Breast epithelium (tissue), 3 donors: Measurements from ENCODE around the gene S100A10.

ENCODE experiments used
- POLR2A ChIP-seq: fragments of 450-650 bp; IDR thresholded peaks from one replicate; pipeline ENCODE4 v1.6.1; 2016; ENCODE audit warnings: antibody characterized with exemption, mild to moderate bottlenecking, moderate library complexity
- POLR2AphosphoS5 ChIP-seq, 3 donors: sonication (generic); formaldehyde crosslinking; IDR thresholded peaks; one replicate each; pipeline ENCODE4 v1.6.1; 2017; ENCODE audit warnings: antibody characterized with exemption in 3 of 3
- TF ChIP-seq, protein P1 (sequence below), 3 donors: fragments of 450-650 bp; IDR thresholded peaks; one replicate each; pipeline ENCODE4 v1.5.1; 2016 to 2017; ENCODE audit warnings: antibody characterized with exemption in 3 of 3, mild to moderate bottlenecking in 3 of 3, moderate library complexity in 3 of 3

DNA sequence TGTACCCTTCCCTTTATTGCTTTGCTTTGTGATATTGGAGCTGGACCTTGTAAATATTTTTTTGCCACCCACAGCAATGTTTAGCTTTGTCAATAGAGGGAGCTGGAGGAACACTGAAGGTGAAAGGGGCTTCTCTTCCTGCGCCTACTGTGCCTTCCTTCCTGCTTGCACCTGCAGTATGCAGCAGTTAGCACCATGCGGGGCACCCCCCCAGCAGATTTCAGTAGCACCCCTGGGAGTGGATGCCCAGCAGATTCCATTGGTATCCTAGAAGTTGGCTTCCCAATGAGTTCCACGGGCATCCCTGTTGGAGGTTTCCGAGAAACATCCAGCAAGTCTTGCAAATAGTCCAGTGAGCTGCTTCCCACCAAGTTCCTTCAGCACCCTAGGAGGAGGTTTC is 25.6 kb downstream of the S100A10 start:
- TF ChIP-seq POLR2A (no peak), POLR2AphosphoS5 (IDR thresholded peaks at IDR 0.05) (no peak)
- TF ChIP-seq, protein P1, sequence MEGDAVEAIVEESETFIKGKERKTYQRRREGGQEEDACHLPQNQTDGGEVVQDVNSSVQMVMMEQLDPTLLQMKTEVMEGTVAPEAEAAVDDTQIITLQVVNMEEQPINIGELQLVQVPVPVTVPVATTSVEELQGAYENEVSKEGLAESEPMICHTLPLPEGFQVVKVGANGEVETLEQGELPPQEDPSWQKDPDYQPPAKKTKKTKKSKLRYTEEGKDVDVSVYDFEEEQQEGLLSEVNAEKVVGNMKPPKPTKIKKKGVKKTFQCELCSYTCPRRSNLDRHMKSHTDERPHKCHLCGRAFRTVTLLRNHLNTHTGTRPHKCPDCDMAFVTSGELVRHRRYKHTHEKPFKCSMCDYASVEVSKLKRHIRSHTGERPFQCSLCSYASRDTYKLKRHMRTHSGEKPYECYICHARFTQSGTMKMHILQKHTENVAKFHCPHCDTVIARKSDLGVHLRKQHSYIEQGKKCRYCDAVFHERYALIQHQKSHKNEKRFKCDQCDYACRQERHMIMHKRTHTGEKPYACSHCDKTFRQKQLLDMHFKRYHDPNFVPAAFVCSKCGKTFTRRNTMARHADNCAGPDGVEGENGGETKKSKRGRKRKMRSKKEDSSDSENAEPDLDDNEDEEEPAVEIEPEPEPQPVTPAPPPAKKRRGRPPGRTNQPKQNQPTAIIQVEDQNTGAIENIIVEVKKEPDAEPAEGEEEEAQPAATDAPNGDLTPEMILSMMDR (IDR thresholded peaks at IDR 0.05) = peak in 2 of 3 donors; percentile 51 to 59
